H1 (cell line): ENCODE measurements around the gene MRPL27. TPM values are rescaled to one million over a fixed set of nuclear protein-coding genes. Genes with fewer than 3 reads are reported as not detected.
"Not testable (repeated sequence)": the region's sequence is repeated elsewhere in the genome, so short reads cannot be mapped to it uniquely, and the experiment has no call there.

Experiments used
- CTCF ChIA-PET: fragments of 300-600 bp; sonication (Branson Sonifier 250); formaldehyde crosslinking; loops from one replicate; lab custom pipeline; 2021; ENCODE audit not compliant: partially characterized antibody; lab: Charles Lee
- POLR2A ChIA-PET: fragments of 300-600 bp; sonication (Branson Sonifier 250); formaldehyde crosslinking; loops from one replicate; lab custom pipeline; 2021; ENCODE audit warnings: inconsistent platforms; ENCODE audit not compliant: partially characterized antibody; lab: Charles Lee
- DNase-seq, 2 experiments: peaks; one replicate each; pipeline versions ENCODE4 v3.0.0 to v3.0.0-alpha.2; 2010 to 2022; ENCODE audit warnings: low spot score in 2 of 2, low read depth in 1 of 2, mixed read lengths in 1 of 2
- FAIRE-seq: peaks from 2 replicates; lab custom pipeline; 2011; peaks lifted over from hg19 to GRCh38; lab: Jason Lieb, UNC
- H2AFZ ChIP-seq: 2 replicates; pipeline ENCODE4 v1.8.1; 2012; ENCODE audit warnings: low read length, inconsistent platforms
- H2AK5ac ChIP-seq: 2 replicates; pipeline ENCODE4 v1.6.1; 2013; ENCODE audit warnings: low read depth, low read length
- H2BK120ac ChIP-seq: replicated peaks from 2 replicates; pipeline ENCODE3; 2013; ENCODE audit warnings: low read depth, low read length, inconsistent platforms
- H2BK12ac ChIP-seq: 2 replicates; pipeline ENCODE4 v1.6.1; 2013; ENCODE audit warnings: low read depth, low read length
- H2BK15ac ChIP-seq: 2 replicates; pipeline ENCODE4 v1.6.1; 2013; ENCODE audit warnings: low read length
- H2BK20ac ChIP-seq: 2 replicates; pipeline ENCODE4 v1.6.1; 2013; ENCODE audit warnings: low read length
- H2BK5ac ChIP-seq: 2 replicates; pipeline ENCODE4 v1.6.1; 2013; ENCODE audit warnings: low read depth, low read length
- H3K14ac ChIP-seq: 2 replicates; pipeline ENCODE4 v1.6.1; 2013; ENCODE audit warnings: inconsistent platforms; ENCODE audit not compliant: insufficient read length
- H3K18ac ChIP-seq: 2 replicates; pipeline ENCODE4 v1.6.1; 2013; ENCODE audit warnings: low read length; ENCODE audit errors: extremely low read depth
- H3K23ac ChIP-seq: 2 replicates; pipeline ENCODE4 v1.6.1; 2013; ENCODE audit warnings: inconsistent platforms; ENCODE audit not compliant: insufficient read length
- H3K23me2 ChIP-seq: 2 replicates; pipeline ENCODE4 v1.6.1; 2013; ENCODE audit warnings: low read depth, low read length
- H3K27ac ChIP-seq: 2 replicates; pipeline ENCODE4 v1.6.1; 2011; ENCODE audit warnings: low read depth, low read length, inconsistent platforms
- H3K27me3 ChIP-seq, 4 experiments: replicated peaks in 1 of 4; 1 replicate in 1 of 4; 2 replicates in 3 of 4; pipeline versions ENCODE4 v1.6.1 to v1.8.1; 2011 to 2013; ENCODE audit warnings: low read length in 3 of 4, mild to moderate bottlenecking in 3 of 4, inconsistent platforms in 2 of 4, mixed read lengths in 2 of 4, moderate library complexity in 1 of 4; ENCODE audit not compliant: control insufficient read depth in 3 of 4, insufficient read depth in 3 of 4; ENCODE audit errors: extremely low read depth in 1 of 4
- H3K36me3 ChIP-seq, 4 experiments: 2 replicates each; pipeline versions ENCODE4 v1.6.1 to v1.8.1; 2011 to 2013; ENCODE audit warnings: mild to moderate bottlenecking in 4 of 4, low read length in 3 of 4, moderate library complexity in 2 of 4, control low read depth in 1 of 4, inconsistent platforms in 1 of 4; ENCODE audit not compliant: insufficient read depth in 4 of 4, control insufficient read depth in 2 of 4
- H3K4ac ChIP-seq: replicated peaks from 2 replicates; pipeline ENCODE3; 2013; ENCODE audit warnings: low read length, low read depth, mixed read lengths, inconsistent platforms; ENCODE audit not compliant: insufficient read length
- H3K4me1 ChIP-seq, 4 experiments: replicated peaks in 1 of 4; 1 replicate in 1 of 4; 2 replicates in 3 of 4; pipeline versions ENCODE4 v1.6.1 to v1.8.1; 2011 to 2013; ENCODE audit warnings: low read length in 3 of 4, inconsistent platforms in 2 of 4, mixed read lengths in 1 of 4; ENCODE audit not compliant: insufficient read depth in 4 of 4, control insufficient read depth in 3 of 4
- H3K4me2 ChIP-seq, 2 experiments: 2 replicates each; pipeline versions ENCODE4 v1.6.1 to v1.8.1; 2011 to 2013; ENCODE audit warnings: low read depth in 2 of 2, low read length in 2 of 2, control low read depth in 1 of 2, inconsistent platforms in 1 of 2, mild to moderate bottlenecking in 1 of 2; ENCODE audit not compliant: insufficient read depth in 1 of 2
- H3K4me3 ChIP-seq, 4 experiments: fragments of 200-600, 300-600 bp in 1 of 4; sonication (generic), shearing (Covaris generic), sonication (Bioruptor Twin) in 1 of 4; 2 replicates each; pipeline versions ENCODE4 v1.5.1 to v1.8.1; 2011 to 2016; ENCODE audit warnings: low read length in 4 of 4, low read depth in 3 of 4, control low read depth in 2 of 4, inconsistent platforms in 2 of 4, mild to moderate bottlenecking in 2 of 4, mixed read lengths in 1 of 4, moderate library complexity in 1 of 4; ENCODE audit not compliant: insufficient read depth in 2 of 4; ENCODE audit errors: extremely low read depth in 1 of 4
- H3K56ac ChIP-seq: replicated peaks from 2 replicates; pipeline ENCODE3; 2013; ENCODE audit warnings: low read depth, mild to moderate bottlenecking, mixed read lengths, low read length, inconsistent platforms; ENCODE audit not compliant: insufficient read length
- H3K79me1 ChIP-seq: 2 replicates; pipeline ENCODE4 v1.6.1; 2013; ENCODE audit warnings: low read depth, low read length, control low read depth
- H3K79me2 ChIP-seq, 2 experiments: 2 replicates each; pipeline versions ENCODE4 v1.6.1 to v1.8.1; 2012 to 2013; ENCODE audit warnings: low read length in 2 of 2, mild to moderate bottlenecking in 2 of 2, inconsistent platforms in 1 of 2; ENCODE audit not compliant: insufficient read depth in 2 of 2, control insufficient read depth in 1 of 2
- H3K9ac ChIP-seq, 4 experiments: replicated peaks in 1 of 4; 1 replicate in 1 of 4; 2 replicates in 3 of 4; pipeline versions ENCODE4 v1.6.1 to v1.8.1; 2011 to 2013; ENCODE audit warnings: low read depth in 3 of 4, low read length in 3 of 4, control low read depth in 2 of 4, mild to moderate bottlenecking in 2 of 4, moderate library complexity in 2 of 4, inconsistent platforms in 1 of 4; ENCODE audit errors: extremely low read depth in 1 of 4
- H3K9me3 ChIP-seq, 2 experiments: 2 replicates each; pipeline versions ENCODE4 v1.6.1 to v1.8.1; 2012 to 2013; ENCODE audit warnings: mild to moderate bottlenecking in 2 of 2, moderate library complexity in 2 of 2, control low read depth in 1 of 2, inconsistent platforms in 1 of 2, low read depth in 1 of 2, low read length in 1 of 2, mixed read lengths in 1 of 2; ENCODE audit not compliant: insufficient read depth in 2 of 2
- H4K20me1 ChIP-seq, 2 experiments: replicated peaks in 1 of 2; 2 replicates each; pipeline versions ENCODE3 to v1.8.1; 2011 to 2013; ENCODE audit warnings: inconsistent platforms in 2 of 2, low read length in 2 of 2, mild to moderate bottlenecking in 1 of 2; ENCODE audit not compliant: insufficient read depth in 2 of 2, control insufficient read depth in 1 of 2
- H4K5ac ChIP-seq: 2 replicates; pipeline ENCODE4 v1.6.1; 2013; ENCODE audit warnings: low read length, low read depth, mixed read lengths, inconsistent platforms; ENCODE audit not compliant: insufficient read length
- H4K8ac ChIP-seq: 2 replicates; pipeline ENCODE4 v1.8.0; 2013; ENCODE audit warnings: mild to moderate bottlenecking, moderate library complexity, low read length, inconsistent platforms; ENCODE audit not compliant: insufficient read depth; ENCODE audit errors: extremely low read depth
- H4K91ac ChIP-seq: replicated peaks from 2 replicates; pipeline ENCODE3; 2013; ENCODE audit warnings: low read length, mixed read lengths, inconsistent platforms; ENCODE audit not compliant: insufficient read length
- WGBS, 2 experiments: shearing (Covaris generic) in 1 of 2; methylation state at CpG; one replicate each; pipeline versions ENCODE4 v1.1.6 to v1.1.7; 2013 to 2015; ENCODE audit warnings: low lambda C conversion rate in 2 of 2, mixed read lengths in 2 of 2, inconsistent platforms in 1 of 2, low coverage in 1 of 2, missing lambda C conversion rate in 1 of 2; ENCODE audit not compliant: insufficient replicate concordance in 2 of 2, insufficient coverage in 1 of 2, insufficient read length in 1 of 2; ENCODE audit errors: extremely low coverage in 1 of 2, missing lambda C conversion rate in 1 of 2; 5-methylcytosine and 5-hydroxymethylcytosine counted together
- polyA plus RNA-seq, 7 experiments: library from polyadenylated mRNA; depleted of rRNA in 3 of 7; stranded (reverse) in 5 of 7; unstranded in 2 of 7; fragments of >200 nt in 5 of 7; fragments of 200-250 nt in 2 of 7; gene quantifications; 1 replicate in 5 of 7; 2 replicates in 1 of 7; 4 replicates in 1 of 7; pipeline versions ENCODE4 v1.2.1 to v1.2.3, GENCODE V29; 2011 to 2013; ENCODE audit warnings: missing spikeins in 2 of 7, mixed read lengths in 2 of 7
- total RNA-seq: library from RNA; stranded (reverse); fragmentation: NEBNext Ultra II Directional; extraction: Animal tissue kit (Norgen Biotek cat#: 25700); gene quantifications from 2 replicates; pipeline ENCODE4 v1.2.1, GENCODE V29; 2021

The MRPL27 gene
- total and polyA plus RNA-seq, 2 of the 8 experiments (the other 6 are each of a cell fraction or from before 2014, with no cell fraction given): 75.6 to 135 TPM

GRCh38 chr17:50398672-50399071 lies 25.7 kb upstream of the MRPL27 start:
- not testable (repeated sequence) for DNase-seq, H3K79me1 ChIP-seq, H3K4me2 ChIP-seq, H2BK12ac ChIP-seq, H4K91ac ChIP-seq, H2BK120ac ChIP-seq, H2BK5ac ChIP-seq, H3K9me3 ChIP-seq, H4K5ac ChIP-seq, FAIRE-seq, H3K4me3 ChIP-seq, H3K56ac ChIP-seq, H3K27me3 ChIP-seq, H3K23me2 ChIP-seq, H3K4ac ChIP-seq, H3K14ac ChIP-seq, H3K27ac ChIP-seq, H3K9ac ChIP-seq, H2AFZ ChIP-seq, H3K18ac ChIP-seq, H2BK15ac ChIP-seq, H2AK5ac ChIP-seq, H2BK20ac ChIP-seq, H3K4me1 ChIP-seq, H4K8ac ChIP-seq, H3K23ac ChIP-seq
- Histone ChIP-seq H3K79me2 (peaks cover 0 to 18% of the 10 kb centered on the region in 2 experiments; a peak in 3 of 4 replicates), H3K36me3 (peaks cover 11 to 15% (median 14%) of the 10 kb centered on the region in 4 experiments; a peak in 7 of 8 replicates), H4K20me1 (peaks cover 0 to 12% of the 10 kb centered on the region in 2 experiments)
- CTCF ChIA-PET: interaction anchor here (1.0 to 5.5 kb wide), 15 partner anchors 9 to 283 kb away, joined by 3 to 87 read pairs (median 14); partner anchors contain the start of genes ACSF2, CHAD and RSAD1
- POLR2A ChIA-PET: interaction anchor here (2.3 to 27.4 kb wide), 4 partner anchors 28 to 52 kb away, joined by 7 to 313 read pairs (median 10); partner anchors contain the start of genes ACSF2, EME1, MRPL27 and XYLT2
- WGBS, 2 experiments: 97% methylated on average over 3 of the region's 3 CpGs; no CpG with 5 or more reads in 1 of the 2 experiments
